Measurements from ENCODE around the gene PIK3AP1.
"Not testable (repeated sequence)": the region's sequence is repeated elsewhere in the genome, so short reads cannot be mapped to it uniquely, and the experiment has no call there.

The PIK3AP1 gene

GRCh38 chr10:96745950-96746349 lies 25.6 kb upstream of the PIK3AP1 start:
- H4K20me1 ChIP-seq (ENCODE audit: insufficient read depth): no peaks in the 10 kb centered on the region
- TF ChIP-seq, protein P1, sequence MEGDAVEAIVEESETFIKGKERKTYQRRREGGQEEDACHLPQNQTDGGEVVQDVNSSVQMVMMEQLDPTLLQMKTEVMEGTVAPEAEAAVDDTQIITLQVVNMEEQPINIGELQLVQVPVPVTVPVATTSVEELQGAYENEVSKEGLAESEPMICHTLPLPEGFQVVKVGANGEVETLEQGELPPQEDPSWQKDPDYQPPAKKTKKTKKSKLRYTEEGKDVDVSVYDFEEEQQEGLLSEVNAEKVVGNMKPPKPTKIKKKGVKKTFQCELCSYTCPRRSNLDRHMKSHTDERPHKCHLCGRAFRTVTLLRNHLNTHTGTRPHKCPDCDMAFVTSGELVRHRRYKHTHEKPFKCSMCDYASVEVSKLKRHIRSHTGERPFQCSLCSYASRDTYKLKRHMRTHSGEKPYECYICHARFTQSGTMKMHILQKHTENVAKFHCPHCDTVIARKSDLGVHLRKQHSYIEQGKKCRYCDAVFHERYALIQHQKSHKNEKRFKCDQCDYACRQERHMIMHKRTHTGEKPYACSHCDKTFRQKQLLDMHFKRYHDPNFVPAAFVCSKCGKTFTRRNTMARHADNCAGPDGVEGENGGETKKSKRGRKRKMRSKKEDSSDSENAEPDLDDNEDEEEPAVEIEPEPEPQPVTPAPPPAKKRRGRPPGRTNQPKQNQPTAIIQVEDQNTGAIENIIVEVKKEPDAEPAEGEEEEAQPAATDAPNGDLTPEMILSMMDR (conservative IDR thresholded peaks at IDR 0.05; ENCODE audit: low read depth, low read length): no peak
- no peaks in the 10 kb centered on the region for H3K79me2 ChIP-seq (ENCODE audit: insufficient read depth, low read depth)

GRCh38 chr10:96743988-96744585 lies 23.8 kb upstream of the PIK3AP1 start:
- Histone ChIP-seq H2AFZ (ENCODE audit: low read depth) (no peak overlapping the region), H3K4me3 (IDR thresholded peaks at IDR 0.05; ENCODE audit: insufficient read depth, low read depth, low read length) (no peak overlapping the region), H3K36me3 (ENCODE audit: insufficient read depth) (no peaks in the 10 kb centered on the region), H3K79me2 (ENCODE audit: insufficient read depth, low read depth) (no peaks in the 10 kb centered on the region), H3K4me2 (no peak overlapping the region), H3K9ac (no peak overlapping the region), H3K27me3 (ENCODE audit: insufficient read depth, low read depth) (no peaks in the 10 kb centered on the region), H3K27ac (no peak overlapping the region), H4K20me1 (ENCODE audit: insufficient read depth) (no peaks in the 10 kb centered on the region), H3K4me1 (ENCODE audit: low read depth, poor library complexity, severe bottlenecking) (peaks cover 8% of the 10 kb centered on the region)
- TF ChIP-seq, protein P1 (conservative IDR thresholded peaks at IDR 0.05; ENCODE audit: low read depth, low read length): no peak

More at GRCh38 chr10:96745950-96746349, 25.6 kb upstream of the PIK3AP1 start:
- Histone ChIP-seq H3K4me1 (ENCODE audit: low read depth, poor library complexity, severe bottlenecking) (peaks cover 8% of the 10 kb centered on the region), H3K4me2 (no peak overlapping the region), H3K27me3 (ENCODE audit: insufficient read depth, low read depth) (no peaks in the 10 kb centered on the region), H3K27ac (no peak overlapping the region), H3K9ac (no peak overlapping the region), H3K36me3 (ENCODE audit: insufficient read depth) (no peaks in the 10 kb centered on the region), H3K4me3 (IDR thresholded peaks at IDR 0.05; ENCODE audit: insufficient read depth, low read depth, low read length) (no peak overlapping the region), H2AFZ (ENCODE audit: low read depth) (no peak overlapping the region)

- H3K9ac ChIP-seq; H3K4me1 ChIP-seq (ENCODE audit: low read depth, poor library complexity, severe bottlenecking); H3K4me3 ChIP-seq (IDR thresholded peaks at IDR 0.05; ENCODE audit: insufficient read depth, low read depth, low read length); H3K27ac ChIP-seq; H3K27me3 ChIP-seq (ENCODE audit: insufficient read depth, low read depth); H4K20me1 ChIP-seq (ENCODE audit: insufficient read depth); H3K36me3 ChIP-seq (ENCODE audit: insufficient read depth); H2AFZ ChIP-seq (ENCODE audit: low read depth); H3K79me2 ChIP-seq (ENCODE audit: insufficient read depth, low read depth); H3K4me2 ChIP-seq: not testable (repeated sequence)
Measured at GRCh38 chr10:96741557-96741956, 21.2 kb upstream of the PIK3AP1 start.

GRCh38 chr10:96740579-96741281 lies 20.4 kb upstream of the PIK3AP1 start:
- Histone ChIP-seq H4K20me1 (ENCODE audit: insufficient read depth) (no peaks in the 10 kb centered on the region), H3K4me2 (no peak overlapping the region), H3K4me1 (ENCODE audit: low read depth, poor library complexity, severe bottlenecking) (no peaks in the 10 kb centered on the region), H3K27me3 (ENCODE audit: insufficient read depth, low read depth) (no peaks in the 10 kb centered on the region), H3K36me3 (ENCODE audit: insufficient read depth) (no peaks in the 10 kb centered on the region), H3K4me3 (IDR thresholded peaks at IDR 0.05; ENCODE audit: insufficient read depth, low read depth, low read length) (no peak overlapping the region), H3K27ac (no peak overlapping the region), H3K9ac (no peak overlapping the region), H2AFZ (ENCODE audit: low read depth) (no peak overlapping the region), H3K79me2 (ENCODE audit: insufficient read depth, low read depth) (no peaks in the 10 kb centered on the region)
- TF ChIP-seq, protein P1 (conservative IDR thresholded peaks at IDR 0.05; ENCODE audit: low read depth, low read length): no peak

GRCh38 chr10:96740141-96740540 lies 19.8 kb upstream of the PIK3AP1 start:
- no peaks in the 10 kb centered on the region for H4K20me1 ChIP-seq (ENCODE audit: insufficient read depth)
- H3K36me3 ChIP-seq (ENCODE audit: insufficient read depth): no peaks in the 10 kb centered on the region
- H3K4me1 ChIP-seq (ENCODE audit: low read depth, poor library complexity, severe bottlenecking): no peaks in the 10 kb centered on the region
- H3K4me3 ChIP-seq (IDR thresholded peaks at IDR 0.05; ENCODE audit: insufficient read depth, low read depth, low read length): no peak overlapping the region
- H2AFZ ChIP-seq (ENCODE audit: low read depth): no peak overlapping the region
- no peak overlapping the region for H3K27ac ChIP-seq
- no peak overlapping the region for H3K4me2 ChIP-seq
- H3K9ac ChIP-seq: no peak overlapping the region
- H3K79me2 ChIP-seq (ENCODE audit: insufficient read depth, low read depth): no peaks in the 10 kb centered on the region
- no peaks in the 10 kb centered on the region for H3K27me3 ChIP-seq (ENCODE audit: insufficient read depth, low read depth)
- TF ChIP-seq, protein P1 (conservative IDR thresholded peaks at IDR 0.05; ENCODE audit: low read depth, low read length): no peak

DNA sequence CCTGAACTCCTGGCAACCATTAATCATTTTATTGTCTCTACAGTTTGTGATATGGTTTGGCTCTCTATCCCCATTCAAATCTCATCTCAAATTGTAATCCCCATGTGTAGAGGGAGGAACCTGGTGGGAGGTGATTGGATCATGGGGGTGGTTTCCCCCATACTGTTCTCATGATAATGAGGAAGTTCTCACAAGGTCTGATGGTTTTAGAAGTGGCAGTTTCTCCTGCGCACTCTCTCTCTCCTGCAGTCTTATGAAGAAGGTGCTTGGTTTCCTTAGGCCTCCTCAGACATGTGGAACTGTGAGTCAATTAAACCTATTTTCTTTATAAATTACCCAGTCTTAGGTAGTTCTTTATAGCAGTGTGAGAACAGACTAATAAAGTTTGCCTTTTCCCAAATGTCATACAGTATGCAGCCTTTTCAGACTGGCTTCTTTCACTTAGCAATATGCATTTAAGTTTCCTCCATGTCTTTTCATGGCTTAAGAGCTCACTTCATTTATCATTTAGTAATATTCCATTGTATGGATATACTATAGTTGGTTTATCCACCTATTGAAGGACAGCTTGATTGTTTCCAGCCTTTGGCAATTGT lies 17.1 kb upstream of the PIK3AP1 start:
- not testable (repeated sequence) for H3K4me2 ChIP-seq; H3K27ac ChIP-seq; H2AFZ ChIP-seq (ENCODE audit: low read depth)

More for the DNA sequence above, 17.1 kb upstream of the PIK3AP1 start:
- H3K4me3 ChIP-seq (IDR thresholded peaks at IDR 0.05; ENCODE audit: insufficient read depth, low read depth, low read length); H3K36me3 ChIP-seq (ENCODE audit: insufficient read depth); H3K79me2 ChIP-seq (ENCODE audit: insufficient read depth, low read depth); H3K9ac ChIP-seq; H4K20me1 ChIP-seq (ENCODE audit: insufficient read depth); H3K27me3 ChIP-seq (ENCODE audit: insufficient read depth, low read depth); H3K4me1 ChIP-seq (ENCODE audit: low read depth, poor library complexity, severe bottlenecking): not testable (repeated sequence)

Measured in KMS-11 (cell line).